Measurements from ENCODE around the gene TIMM13.
"Not testable (repeated sequence)": the region's sequence is repeated elsewhere in the genome, so short reads cannot be mapped to it uniquely, and the experiment has no call there.

Gene TIMM13

GRCh38 chr19:2427429-2428320 lies at the start of gene TIMM13:
Gene TIMM13, minus strand, starts transcription at chr19:2427586. Its CDS starts 53 bp downstream, at chr19:2427533.
- peak; percentile 96 for DNase-seq

GRCh38 chr19:2476451-2477140 lies 49.2 kb upstream of the TIMM13 start:
- DNase-seq: peak; percentile 73

GRCh38 chr19:2475702-2476450 lies 48.5 kb upstream of the TIMM13 start, which contains the start of gene GADD45B:
Gene GADD45B, plus strand, starts transcription at chr19:2476127. Its CDS starts 232 bp downstream, at chr19:2476359.
- peak; percentile 96 for DNase-seq

- DNase-seq: peak; percentile 74
These were observed 47.8 kb upstream of the TIMM13 start for GRCh38 chr19:2475018-2475701.

- peak; percentile 94 for DNase-seq
These were observed 47.0 kb upstream of the TIMM13 start for GRCh38 chr19:2474232-2475017.

GRCh38 chr19:2469915-2470200 lies 42.5 kb upstream of the TIMM13 start:
- DNase-seq: not testable (repeated sequence)

- DNase-seq: no peak
These were observed 41.9 kb upstream of the TIMM13 start for GRCh38 chr19:2469102-2469914.

GRCh38 chr19:2468596-2468995 lies 41.2 kb upstream of the TIMM13 start:
- DNase-seq: no peak

GRCh38 chr19:2464389-2464788 lies 37.0 kb upstream of the TIMM13 start:
- DNase-seq: no peak

- not testable (repeated sequence) for DNase-seq
These were observed 36.3 kb upstream of the TIMM13 start for GRCh38 chr19:2463694-2464093.

- no peak for DNase-seq
These were observed 35.4 kb upstream of the TIMM13 start for GRCh38 chr19:2462635-2463421.

GRCh38 chr19:2461751-2462634 lies 34.6 kb upstream of the TIMM13 start:
- peak; percentile 69 for DNase-seq

- DNase-seq: no peak
These were observed 32.9 kb upstream of the TIMM13 start for GRCh38 chr19:2460245-2460644.

GRCh38 chr19:2458776-2459175 lies 31.4 kb upstream of the TIMM13 start:
- DNase-seq: not testable (repeated sequence)

GRCh38 chr19:2458054-2458453 lies 30.7 kb upstream of the TIMM13 start:
- DNase-seq: no peak

- no peak for DNase-seq
These were observed 30.1 kb upstream of the TIMM13 start for GRCh38 chr19:2457394-2458037.

- DNase-seq: peak; percentile 58
These were observed 28.6 kb upstream of the TIMM13 start for GRCh38 chr19:2455851-2456570.
